B cell (primary cell): ENCODE measurements around the gene GPHN. TPM values are rescaled to one million over a fixed set of nuclear protein-coding genes. Genes with fewer than 3 reads are reported as not detected.

Source experiments
- ATAC-seq: fragments of 200-7000 bp; cut with Tn5 transposase; one replicate; pipeline ENCODE4 v1.10.0; 2021; ENCODE audit warnings: low read depth, mild to moderate bottlenecking, moderate number of reproducible peaks, moderate library complexity
- CTCF ChIA-PET: fragments of 350-600 bp; sonication (Branson Sonifier 250); formaldehyde crosslinking; loops from one replicate; lab custom pipeline; 2021; ENCODE audit warnings: antibody characterized with exemption, inconsistent platforms; lab: Charles Lee
- POLR2A ChIA-PET: fragments of 350-600 bp; sonication (Branson Sonifier 250); formaldehyde crosslinking; loops from one replicate; lab custom pipeline; 2021; ENCODE audit warnings: antibody characterized with exemption; lab: Charles Lee
- DNase-seq: peaks from one replicate; pipeline ENCODE4 v3.0.0; 2013
- H2AFZ ChIP-seq: 2 replicates; pipeline ENCODE4 v1.6.1; 2012; ENCODE audit warnings: mild to moderate bottlenecking, low read depth, low read length; ENCODE audit not compliant: insufficient read depth, poor library complexity, severe bottlenecking
- H3K27ac ChIP-seq, 2 donors: 1 replicate in 1 of 2; 2 replicates in 1 of 2; pipeline ENCODE4 v1.5.1; 2012 to 2013; ENCODE audit warnings: low read length in 2 of 2, mild to moderate bottlenecking in 2 of 2, moderate library complexity in 1 of 2
- H3K27me3 ChIP-seq, 4 experiments: fragments of 200-600 bp in 1 of 4; sonication (generic) in 1 of 4; replicated peaks in 1 of 4; 1 replicate in 2 of 4; 2 replicates in 2 of 4; pipeline versions ENCODE4 v1.6.1 to v1.7.0; 2013 to 2016; ENCODE audit warnings: low read length in 3 of 4, mild to moderate bottlenecking in 2 of 4, mixed read lengths in 1 of 4, moderate library complexity in 1 of 4; ENCODE audit not compliant: insufficient read depth in 4 of 4, control insufficient read depth in 3 of 4; ENCODE audit errors: control extremely low read depth in 1 of 4
- H3K36me3 ChIP-seq, 2 experiments: replicated peaks in 1 of 2; 1 replicate in 1 of 2; 2 replicates in 1 of 2; pipeline versions ENCODE4 v1.6.1 to v1.7.1; 2013; ENCODE audit warnings: low read length in 1 of 2; ENCODE audit not compliant: insufficient read depth in 2 of 2, control insufficient read depth in 1 of 2; ENCODE audit errors: control extremely low read depth in 1 of 2, extremely low read depth in 1 of 2
- H3K4me1 ChIP-seq, 2 donors: fragments of 200-600 bp in 1 of 2; sonication (generic) in 1 of 2; 1 replicate in 1 of 2; 2 replicates in 1 of 2; pipeline versions ENCODE4 v1.5.1 to v1.6.1; 2013 to 2017; ENCODE audit warnings: low read length in 2 of 2; ENCODE audit not compliant: control insufficient read depth in 2 of 2, insufficient read depth in 2 of 2
- H3K4me2 ChIP-seq: replicated peaks from 2 replicates; pipeline ENCODE3; 2012; ENCODE audit warnings: mild to moderate bottlenecking, low read depth, low read length; ENCODE audit not compliant: poor library complexity, severe bottlenecking
- H3K4me3 ChIP-seq, 5 experiments: fragments of 200-600 bp in 1 of 5; sonication (generic) in 1 of 5; 1 replicate in 3 of 5; 2 replicates in 2 of 5; pipeline versions ENCODE4 v1.5.1 to v1.7.0; 2011 to 2016; ENCODE audit warnings: low read length in 4 of 5, mild to moderate bottlenecking in 4 of 5, low read depth in 2 of 5, control low read depth in 1 of 5, moderate library complexity in 1 of 5; ENCODE audit not compliant: insufficient read depth in 1 of 5; ENCODE audit errors: control extremely low read depth in 1 of 5, extremely low read depth in 1 of 5
- H3K79me2 ChIP-seq: fragments of 200-600 bp; sonication (generic); one replicate; pipeline ENCODE4 v1.6.0; 2016; ENCODE audit warnings: low read length; ENCODE audit not compliant: control insufficient read depth, insufficient read depth
- H3K9ac ChIP-seq: fragments of 200-600 bp; sonication (generic); 2 replicates; pipeline ENCODE4 v1.6.1; 2017; ENCODE audit warnings: mild to moderate bottlenecking, low read length, moderate library complexity
- H3K9me3 ChIP-seq, 3 donors: one replicate each; pipeline versions ENCODE4 v1.6.1 to v1.7.1; 2013; ENCODE audit warnings: low read length in 2 of 3; ENCODE audit not compliant: control insufficient read depth in 2 of 3, insufficient read depth in 1 of 3; ENCODE audit errors: control extremely low read depth in 1 of 3
- H4K20me1 ChIP-seq: 2 replicates; pipeline ENCODE4 v1.6.0; 2012; ENCODE audit warnings: mild to moderate bottlenecking, low read length; ENCODE audit not compliant: insufficient read depth, control insufficient read depth, poor library complexity, severe bottlenecking
- H3K27ac Mint-ChIP-seq: one replicate; pipeline ENCODE4 v1.8.0; 2021; ENCODE audit warnings: mixed read lengths
- H3K27me3 Mint-ChIP-seq: one replicate; pipeline ENCODE4 v1.8.0; 2021; ENCODE audit warnings: mixed read lengths
- H3K4me1 Mint-ChIP-seq: one replicate; pipeline ENCODE4 v1.8.0; 2021; ENCODE audit warnings: mixed read lengths
- H3K4me3 Mint-ChIP-seq: one replicate; pipeline ENCODE4 v1.8.0; 2021; ENCODE audit warnings: mixed read lengths
- H3K9me3 Mint-ChIP-seq: one replicate; pipeline ENCODE4 v1.8.0; 2022; ENCODE audit warnings: mixed read lengths; ENCODE audit not compliant: insufficient read depth
- EZH2 ChIP-seq: IDR thresholded peaks from 2 replicates; pipeline ENCODE4 v1.6.1; 2012; ENCODE audit warnings: borderline replicate concordance, low read depth, mild to moderate bottlenecking, moderate library complexity, low read length; ENCODE audit not compliant: insufficient read depth, poor library complexity, severe bottlenecking
- WGBS: methylation state at CpG from one replicate; pipeline ENCODE4 v1.1.5; 2013; ENCODE audit warnings: missing lambda C conversion rate; ENCODE audit not compliant: insufficient coverage; 5-methylcytosine and 5-hydroxymethylcytosine counted together
- intact Hi-C: fragments of 100-400 bp; cut with micrococcal nuclease; formaldehyde crosslinking; loops from one replicate; pipeline ENCODE4 v1.10.0; 2022
- polyA plus RNA-seq: library from polyadenylated mRNA; depleted of rRNA; stranded (reverse); fragments of >200 nt; gene quantifications from 2 replicates; pipeline ENCODE4 v1.2.3, GENCODE V29; 2012
- total RNA-seq, 2 donors: library from RNA; stranded (reverse); fragments of 120-200 nt in 1 of 2; gene quantifications; 1 replicate in 1 of 2; 2 replicates in 1 of 2; pipeline versions ENCODE4 v1.2.3 to v1.2.4, GENCODE V29; 2013 to 2022
- TF ChIP-seq, protein P1 (sequence below): fragments of 200-600 bp; IDR thresholded peaks from one replicate; pipeline ENCODE4 v1.8.0; 2022; ENCODE audit warnings: antibody characterized with exemption, mild to moderate bottlenecking

Gene GPHN
- total and polyA plus RNA-seq, 2 donors (not counting 1 experiment from before 2014, with no cell fraction given), result 3.4 to 18.0 TPM

DNA sequence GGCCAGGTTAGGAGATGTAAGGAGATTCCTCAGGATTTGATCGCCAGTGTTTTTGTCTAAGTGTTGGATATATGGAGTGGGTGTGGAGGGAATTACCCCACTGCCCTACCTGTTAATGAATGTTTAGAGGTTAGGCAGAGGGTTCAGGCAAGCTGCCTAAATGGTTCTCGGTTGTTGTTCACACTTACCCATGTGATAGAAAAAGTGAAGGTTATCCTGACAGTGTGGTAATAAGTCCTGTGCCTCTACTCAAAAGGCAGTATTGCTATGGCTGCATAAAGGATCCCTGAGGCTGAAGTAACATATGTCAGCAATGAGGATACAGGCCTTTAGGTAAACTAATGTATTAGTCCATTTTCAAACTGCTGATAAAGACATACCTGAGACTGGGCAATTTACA is 112.0 kb downstream of the GPHN start:
- peaks cover 10% of the 10 kb centered on the region for H3K9me3 Mint-ChIP-seq
- H3K27me3 Mint-ChIP-seq, result no peaks in the 10 kb centered on the region
- no peak overlapping the region for H3K27ac Mint-ChIP-seq
- no peak overlapping the region for H3K4me2 ChIP-seq
- no peak for ATAC-seq
- no peak overlapping the region for H3K27ac ChIP-seq
- no peaks in the 10 kb centered on the region for H3K4me1 Mint-ChIP-seq
- H3K4me1 ChIP-seq, result no peaks in the 10 kb centered on the region
- H3K9me3 ChIP-seq, result peaks cover 2 to 22% (median 12%) of the 10 kb centered on the region in 3 donors
- DNase-seq, result no peak
- CTCF ChIA-PET, result no interaction called here
- no peak overlapping the region for H3K4me3 ChIP-seq
- no peaks in the 10 kb centered on the region for H3K36me3 ChIP-seq
- no peak overlapping the region for H3K9ac ChIP-seq
- H2AFZ ChIP-seq, result no peak overlapping the region
- intact Hi-C loops, result loop anchor here (5.0 kb wide), 2 partner anchors 123 to 717 kb away; no protein-coding TSS in a partner anchor
- POLR2A ChIA-PET, result no interaction called here
- no peak overlapping the region for H3K4me3 Mint-ChIP-seq
- peaks cover 6% of the 10 kb centered on the region for H3K79me2 ChIP-seq
- no peak for TF ChIP-seq EZH2
- TF ChIP-seq, protein P1, sequence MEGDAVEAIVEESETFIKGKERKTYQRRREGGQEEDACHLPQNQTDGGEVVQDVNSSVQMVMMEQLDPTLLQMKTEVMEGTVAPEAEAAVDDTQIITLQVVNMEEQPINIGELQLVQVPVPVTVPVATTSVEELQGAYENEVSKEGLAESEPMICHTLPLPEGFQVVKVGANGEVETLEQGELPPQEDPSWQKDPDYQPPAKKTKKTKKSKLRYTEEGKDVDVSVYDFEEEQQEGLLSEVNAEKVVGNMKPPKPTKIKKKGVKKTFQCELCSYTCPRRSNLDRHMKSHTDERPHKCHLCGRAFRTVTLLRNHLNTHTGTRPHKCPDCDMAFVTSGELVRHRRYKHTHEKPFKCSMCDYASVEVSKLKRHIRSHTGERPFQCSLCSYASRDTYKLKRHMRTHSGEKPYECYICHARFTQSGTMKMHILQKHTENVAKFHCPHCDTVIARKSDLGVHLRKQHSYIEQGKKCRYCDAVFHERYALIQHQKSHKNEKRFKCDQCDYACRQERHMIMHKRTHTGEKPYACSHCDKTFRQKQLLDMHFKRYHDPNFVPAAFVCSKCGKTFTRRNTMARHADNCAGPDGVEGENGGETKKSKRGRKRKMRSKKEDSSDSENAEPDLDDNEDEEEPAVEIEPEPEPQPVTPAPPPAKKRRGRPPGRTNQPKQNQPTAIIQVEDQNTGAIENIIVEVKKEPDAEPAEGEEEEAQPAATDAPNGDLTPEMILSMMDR, result no peak
- no peaks in the 10 kb centered on the region for H4K20me1 ChIP-seq
- WGBS, result 100% methylated on average over 2 of the region's 2 CpGs
- no peaks in the 10 kb centered on the region for H3K27me3 ChIP-seq

DNA sequence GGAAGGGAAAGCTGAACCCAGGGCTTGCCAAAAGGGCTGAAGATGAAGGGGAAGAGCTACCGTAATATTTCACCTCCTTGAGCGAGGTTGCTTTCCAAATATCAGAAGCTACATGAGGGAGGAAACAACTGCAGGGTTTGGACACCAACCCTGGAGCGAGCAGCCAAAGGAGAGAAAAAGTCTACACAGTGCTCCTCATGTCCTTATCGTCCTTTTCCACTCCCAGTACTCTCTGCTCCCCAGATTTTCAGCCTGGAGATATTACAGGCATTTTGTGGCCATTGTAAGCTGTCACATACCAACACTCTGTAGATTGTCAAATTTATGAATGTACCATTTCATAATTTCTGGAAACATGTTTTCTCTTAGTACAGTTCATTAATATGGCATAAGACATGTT is 115.9 kb downstream of the GPHN start:
- Histone ChIP-seq H3K27me3 (no peaks in the 10 kb centered on the region), H2AFZ (no peak overlapping the region), H3K4me3 (no peak overlapping the region), H4K20me1 (no peaks in the 10 kb centered on the region), H3K79me2 (no peaks in the 10 kb centered on the region), H3K4me2 (no peak overlapping the region), H3K4me1 (no peaks in the 10 kb centered on the region), H3K9ac (no peak overlapping the region), H3K36me3 (no peaks in the 10 kb centered on the region), H3K9me3 (peaks cover 0 to 10% (median 1%) of the 10 kb centered on the region in 3 donors), H3K27ac (no peak overlapping the region)
- TF ChIP-seq, protein P1, result no peak
- TF ChIP-seq EZH2, result no peak
- intact Hi-C loops, result loop anchor here (2.0 to 5.0 kb wide), 3 partner anchors 127 to 713 kb away; no protein-coding TSS in a partner anchor
- CTCF ChIA-PET, result interaction anchor here (0.5 to 2.0 kb wide), 13 partner anchors 10 to 1080 kb away, joined by 3 to 24 read pairs (median 4); no protein-coding TSS in a partner anchor
- 82% methylated on average over 4 of the region's 4 CpGs for WGBS
- ATAC-seq (no peak), DNase-seq (no peak)
- H3K9me3 Mint-ChIP-seq, result peaks cover under 1% of the 10 kb centered on the region
- no peaks in the 10 kb centered on the region for H3K27me3 Mint-ChIP-seq
- no peaks in the 10 kb centered on the region for H3K4me1 Mint-ChIP-seq
- H3K27ac Mint-ChIP-seq, result no peak overlapping the region
- no peak overlapping the region for H3K4me3 Mint-ChIP-seq
- POLR2A ChIA-PET, result no interaction called here
